Adrenal gland (tissue), 5 donors: ENCODE measurements around the gene ENTHD1.

ENCODE experiments used
- CTCF ChIP-seq, 6 experiments: fragments of 450-650 bp in 4 of 6; fragments of 200-600 bp in 2 of 6; sonication (generic) in 1 of 6; IDR thresholded peaks; 1 replicate in 5 of 6; 2 replicates in 1 of 6; pipeline versions ENCODE4 v1.5.1 to v1.8.0; 2016 to 2021; ENCODE audit warnings: antibody characterized with exemption in 6 of 6, mild to moderate bottlenecking in 2 of 6, moderate library complexity in 1 of 6
- POLR2A ChIP-seq, 2 donors: fragments of 450-650 bp; IDR thresholded peaks; one replicate each; pipeline ENCODE4 v1.6.1; 2017; ENCODE audit warnings: antibody characterized with exemption in 2 of 2, mild to moderate bottlenecking in 2 of 2, moderate library complexity in 1 of 2
- donor health status: DM: no; HTN: no; CAD: no.

GRCh38 chr22:39707816-39708215 lies 185.7 kb downstream of the ENTHD1 start:
- no peak for TF ChIP-seq CTCF (IDR thresholded peaks at IDR 0.05)
- TF ChIP-seq POLR2A (IDR thresholded peaks at IDR 0.05), result no peak
